ENCODE measurements around the gene ITGB1.
"Not testable (repeated sequence)": the region's sequence is repeated elsewhere in the genome, so short reads cannot be mapped to it uniquely, and the experiment has no call there.

Gene ITGB1

DNA sequence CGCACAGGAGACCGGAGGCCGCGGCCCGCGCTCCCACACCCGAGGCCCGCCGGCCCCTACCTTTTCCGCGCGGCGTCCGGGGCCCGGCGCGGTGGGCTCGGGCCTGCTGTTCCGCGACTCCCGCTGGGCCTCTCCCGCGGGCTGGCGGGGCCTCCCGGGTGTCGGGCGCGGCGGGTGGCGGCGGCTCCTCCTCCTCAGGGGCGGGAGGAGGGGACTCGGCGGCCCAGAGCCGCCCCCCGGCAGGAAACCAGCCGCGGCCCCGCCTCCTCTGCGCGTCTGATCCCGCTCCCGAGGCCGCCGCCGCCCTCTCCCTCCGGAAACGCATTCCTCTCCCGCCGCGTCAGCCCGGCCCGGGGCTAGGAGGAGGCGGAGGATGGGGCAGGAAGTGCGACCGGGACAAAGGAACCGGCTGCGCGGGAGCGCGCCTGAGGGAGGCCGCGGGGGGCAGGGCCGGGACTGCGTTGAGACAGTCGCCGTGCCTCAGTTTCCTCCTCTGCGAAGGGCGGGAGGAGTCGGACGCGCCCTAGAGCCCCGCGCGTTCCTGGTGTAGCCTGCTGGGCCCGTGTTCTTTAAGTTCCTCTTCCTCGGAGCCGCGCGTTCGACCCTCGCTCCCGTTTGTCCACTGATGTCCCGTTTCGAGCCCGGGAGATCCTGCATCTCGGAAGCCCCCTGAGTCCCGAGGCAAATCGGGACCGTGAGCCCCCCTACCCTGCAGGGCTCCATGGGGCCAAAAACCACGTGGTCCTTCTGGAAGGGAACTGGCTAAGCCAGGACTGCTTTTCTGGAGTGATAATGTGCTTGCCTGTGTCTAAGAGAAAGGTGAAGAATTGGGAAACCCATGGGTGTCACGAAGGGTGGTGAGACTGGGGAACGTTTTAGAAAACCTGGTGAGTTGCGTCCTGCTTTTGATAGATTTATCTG, at the start of gene ITGB1:
Gene ITGB1 (minus strand): TSS at position 146 of the 921 bp plus-strand sequence. CDS start 22,672 bp downstream, outside the sequence.
- peak; percentile 99 for DNase-seq

DNA sequence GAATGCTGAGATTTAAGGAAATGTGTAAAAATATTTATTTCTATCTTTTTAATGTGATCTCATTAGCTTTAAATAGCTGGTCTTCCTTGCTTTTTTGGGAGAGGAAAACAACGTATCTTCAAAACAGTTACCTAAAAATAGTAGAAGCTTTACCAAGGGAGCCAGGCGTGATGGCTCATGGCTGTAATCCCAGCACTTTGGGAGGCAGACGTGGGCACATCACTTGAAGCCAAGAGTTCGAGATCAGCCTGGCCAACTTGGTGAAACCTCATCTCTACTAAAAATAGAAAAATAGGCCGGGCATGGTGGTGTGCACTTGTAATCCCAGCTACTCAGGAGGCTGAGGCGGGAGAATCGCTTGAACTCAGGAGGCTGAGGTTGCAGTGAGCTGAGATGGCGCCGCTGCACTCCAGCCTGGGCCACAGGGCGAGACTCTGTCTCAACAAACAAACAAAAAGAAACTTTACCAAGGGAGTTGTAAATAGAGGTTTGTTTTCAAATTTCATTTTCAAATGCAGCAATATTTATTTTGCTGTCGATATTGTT, 48.4 kb upstream of the ITGB1 start:
- DNase-seq: peak; percentile 18

DNA sequence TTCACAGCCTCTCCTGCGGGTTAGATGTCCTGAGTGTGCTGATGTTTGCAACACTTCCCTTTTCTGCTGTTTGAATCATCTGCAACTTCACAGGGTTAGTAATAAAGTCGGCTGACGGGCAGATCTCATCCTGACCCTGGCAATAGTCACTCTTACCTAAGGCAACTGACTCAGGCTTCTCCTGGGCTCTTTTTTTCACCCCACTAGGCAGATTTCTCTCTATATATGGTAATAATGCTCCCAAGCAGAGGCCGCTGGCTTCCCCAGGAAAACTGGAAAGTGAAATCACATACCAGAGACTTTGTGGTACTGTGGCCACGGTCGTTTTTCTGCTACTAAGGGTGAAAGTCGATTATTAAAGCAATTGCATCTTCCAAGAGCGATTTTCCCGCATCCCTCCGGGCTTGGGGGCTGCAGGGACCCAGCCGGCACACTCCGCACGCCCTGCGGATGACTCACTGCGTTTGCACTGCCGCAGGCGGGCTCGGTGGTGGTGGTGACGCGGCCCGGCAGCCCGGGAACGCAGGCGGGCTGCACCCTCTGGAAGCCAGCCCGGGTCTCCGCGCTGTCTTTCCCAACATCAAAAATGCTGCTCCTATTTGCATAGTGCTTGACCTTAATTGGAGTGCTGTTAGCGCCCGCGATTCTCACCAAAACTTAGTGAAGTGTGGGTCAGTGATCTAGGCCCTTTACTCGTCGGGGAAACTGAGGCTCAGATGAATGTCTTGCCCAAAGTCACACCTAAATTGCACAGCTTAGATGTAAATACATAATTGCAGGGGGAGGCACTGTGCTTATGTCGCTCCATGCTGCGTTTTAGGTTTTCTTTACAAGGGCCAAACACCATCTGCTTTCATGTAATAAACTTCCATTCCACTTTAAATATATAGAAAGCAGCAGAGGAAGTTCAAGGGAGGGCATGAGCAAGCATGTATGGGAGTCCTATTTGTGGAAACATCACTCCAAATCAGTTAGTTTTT, 47.6 kb upstream of the ITGB1 start:
- DNase-seq: peak; percentile 98

DNA sequence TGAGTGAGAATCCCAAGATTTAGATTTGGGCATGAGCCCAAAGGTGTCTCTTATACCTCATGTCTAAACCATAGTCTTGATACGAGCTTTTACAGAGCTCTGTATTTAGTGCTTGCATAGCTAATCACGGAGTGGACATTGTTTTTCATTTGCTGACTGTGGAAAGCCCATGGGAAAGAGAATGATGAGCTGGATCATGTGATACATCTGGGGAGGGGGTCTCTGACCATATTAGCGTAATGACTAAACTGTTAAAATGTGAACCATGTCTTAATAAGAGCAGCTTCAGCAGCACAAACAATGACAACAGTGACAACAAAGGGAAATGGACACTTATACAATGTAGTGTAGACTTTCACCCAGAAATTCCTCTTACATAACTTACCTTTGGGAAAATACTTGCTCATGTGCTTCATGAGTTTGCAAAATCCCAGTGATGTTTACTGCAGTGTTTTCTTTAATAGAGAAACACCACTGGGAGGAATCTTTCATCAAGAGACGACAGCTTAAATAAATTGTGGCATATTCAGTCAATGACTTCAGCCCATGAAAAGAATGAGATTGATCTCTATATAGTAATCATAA, 44.0 kb upstream of the ITGB1 start:
- peak; percentile 40 for DNase-seq

DNA sequence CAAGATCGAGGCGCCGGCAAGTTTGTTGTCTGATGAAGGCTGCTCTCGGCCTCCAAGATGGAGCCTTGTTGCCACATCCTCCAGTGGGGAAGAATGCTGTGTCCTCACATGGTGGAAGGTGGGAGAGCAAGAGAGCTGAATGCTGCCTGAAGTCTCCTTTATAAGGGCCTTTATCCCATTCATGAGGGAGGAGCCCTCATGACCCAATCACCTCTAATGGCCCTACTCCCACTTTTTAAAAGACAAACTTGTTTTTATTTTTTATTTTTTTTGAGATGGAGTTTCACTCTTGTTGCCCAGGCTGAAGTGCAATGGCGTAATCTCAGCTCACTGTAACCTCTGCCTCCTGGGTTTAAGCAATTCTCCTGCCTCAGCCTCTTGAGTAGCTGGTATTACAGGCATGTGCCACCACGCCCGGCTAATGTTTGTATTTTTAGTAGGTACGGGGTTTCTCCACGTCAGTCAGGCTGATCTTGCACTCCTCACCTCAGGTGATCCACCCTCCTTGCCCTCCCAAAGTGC, 40.1 kb upstream of the ITGB1 start:
- not testable (repeated sequence) for DNase-seq

DNA sequence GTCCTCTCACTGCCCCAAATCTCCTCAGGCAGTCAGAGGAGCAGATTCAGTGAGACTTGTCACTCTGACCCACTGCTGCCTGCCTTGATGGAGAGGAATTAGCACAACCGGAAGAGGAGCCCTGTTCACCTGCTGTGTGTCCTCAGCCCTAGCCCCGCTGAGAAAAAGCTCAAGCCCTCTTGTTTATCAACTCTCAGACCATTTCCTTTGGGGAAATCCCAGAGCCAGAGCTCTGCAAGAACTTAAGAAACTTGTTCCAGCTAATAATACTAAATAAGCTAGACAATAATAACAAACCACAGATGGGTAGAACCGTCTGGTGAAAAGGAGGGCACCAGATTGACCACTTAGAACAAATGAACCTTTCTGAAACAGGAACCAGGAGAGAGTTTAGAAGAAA, 37.7 kb upstream of the ITGB1 start:
- DNase-seq: no peak

DNA sequence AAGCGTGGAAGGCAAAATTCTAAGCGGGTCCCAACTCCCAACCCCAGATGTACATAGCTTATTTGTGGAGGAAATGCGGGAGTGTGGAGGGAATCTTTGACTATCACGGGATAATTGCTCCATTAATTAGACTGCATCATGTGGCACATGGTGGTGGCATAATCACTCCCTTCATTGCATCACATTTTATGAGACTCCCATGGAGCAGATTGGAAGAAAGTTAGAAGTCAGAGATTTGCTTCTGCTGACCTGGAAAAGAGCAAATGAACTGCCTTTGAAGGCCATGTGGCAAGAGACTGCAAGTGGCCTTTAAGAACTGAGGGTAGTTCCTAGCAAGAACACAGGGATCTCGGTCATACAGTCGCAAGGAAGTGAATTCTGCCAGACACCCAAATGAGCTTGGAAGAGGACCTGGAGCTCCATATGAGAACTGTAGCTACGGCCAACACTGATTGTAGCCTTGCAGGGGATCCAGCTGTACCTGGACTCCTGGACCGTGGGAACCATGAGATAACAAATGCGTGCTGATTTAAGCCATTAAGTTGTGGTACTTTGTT, 37.1 kb upstream of the ITGB1 start:
- DNase-seq: no peak

DNA sequence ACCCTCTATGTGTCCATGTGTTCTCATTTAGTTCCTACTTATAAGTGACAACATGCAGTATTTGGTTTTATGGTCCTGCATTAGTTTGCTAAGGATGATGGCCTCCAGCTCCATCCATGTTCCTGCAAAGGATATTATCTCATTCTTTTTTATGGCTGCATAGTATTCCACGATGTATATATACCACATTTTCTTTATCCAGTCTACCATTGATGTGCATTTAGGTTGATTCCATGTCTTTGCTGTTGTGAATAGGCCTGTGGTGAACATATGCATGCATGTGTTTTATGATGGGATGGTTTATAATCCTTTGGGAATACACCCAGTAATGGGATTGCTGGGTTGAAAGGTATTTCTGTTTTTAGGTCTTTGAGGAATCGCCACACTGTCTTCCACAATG, 36.6 kb upstream of the ITGB1 start:
- not testable (repeated sequence) for DNase-seq

DNA sequence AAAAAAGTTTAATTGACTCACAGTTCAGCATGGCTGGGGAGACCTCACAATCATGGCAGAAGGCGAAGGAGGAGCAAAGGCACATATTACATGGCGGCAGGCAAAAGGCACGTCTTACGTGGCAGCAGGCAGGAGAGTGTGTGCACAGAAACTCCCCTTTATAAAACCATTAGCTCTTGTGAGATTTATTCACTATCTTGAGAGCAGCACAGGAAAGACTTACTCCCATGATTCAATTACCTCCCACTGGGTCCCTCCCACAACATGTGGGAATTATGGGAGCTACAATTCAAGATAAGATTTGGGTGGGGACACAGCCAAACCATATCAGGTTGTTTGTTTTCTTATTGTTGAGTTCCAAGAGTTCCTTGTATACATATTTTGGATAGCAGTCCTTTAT, 34.3 kb upstream of the ITGB1 start:
- DNase-seq: not testable (repeated sequence)

DNA sequence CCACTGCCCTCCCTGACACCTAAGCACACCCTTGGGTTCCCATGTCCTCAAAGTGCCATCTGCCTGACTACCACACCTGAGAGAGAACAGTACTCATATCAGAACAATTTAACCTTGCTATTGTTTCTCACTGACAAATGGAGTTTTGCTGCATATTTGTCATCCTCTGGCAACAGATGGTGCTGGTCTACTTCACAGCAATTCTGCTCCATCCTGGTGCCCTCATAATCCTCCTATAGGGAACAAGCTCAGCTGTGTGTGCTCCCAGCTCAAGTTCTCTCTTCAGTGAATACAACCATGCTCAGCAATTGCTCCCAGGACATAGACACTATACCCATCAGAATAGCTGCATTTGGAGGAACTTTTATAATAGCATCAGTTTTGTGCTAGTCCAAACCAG, 32.8 kb upstream of the ITGB1 start:
- DNase-seq: no peak

DNA sequence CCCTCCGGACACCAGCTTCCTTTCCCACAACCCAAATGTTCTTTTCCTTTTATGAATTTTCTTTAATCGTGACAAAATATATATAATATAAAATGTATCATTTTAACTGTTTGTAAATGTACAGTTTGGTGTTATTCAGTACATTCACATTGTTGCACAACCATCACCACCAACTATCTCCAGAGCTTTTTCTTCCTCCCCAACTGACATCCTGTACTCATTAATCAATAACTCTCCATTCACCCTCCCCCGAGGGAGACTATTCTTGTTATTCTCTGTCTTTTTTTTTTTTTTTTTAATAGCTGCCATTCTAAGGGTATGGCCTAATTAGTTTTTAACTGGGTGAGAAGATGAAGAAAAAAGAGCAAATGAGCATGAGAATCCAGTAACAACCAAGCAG, 30.6 kb upstream of the ITGB1 start:
- DNase-seq: peak; percentile 28

DNA sequence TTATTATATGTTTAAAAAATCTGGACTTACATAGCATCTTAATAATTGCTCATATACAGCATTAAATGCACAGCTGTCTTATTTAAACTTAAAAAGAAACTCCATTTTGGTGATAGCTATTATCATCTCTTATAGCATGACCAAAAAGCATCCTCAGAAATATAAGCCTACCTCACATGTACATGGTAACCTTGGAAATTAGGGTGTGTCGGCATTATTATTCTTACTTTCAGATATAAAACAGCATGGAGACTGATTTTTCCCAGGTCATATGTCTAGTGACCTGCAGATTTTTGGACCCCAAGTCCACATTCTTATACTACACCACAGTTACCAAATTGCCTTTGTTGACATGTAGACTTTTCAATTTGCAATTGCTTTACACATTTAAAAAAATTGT, 29.1 kb upstream of the ITGB1 start:
- DNase-seq: no peak

DNA sequence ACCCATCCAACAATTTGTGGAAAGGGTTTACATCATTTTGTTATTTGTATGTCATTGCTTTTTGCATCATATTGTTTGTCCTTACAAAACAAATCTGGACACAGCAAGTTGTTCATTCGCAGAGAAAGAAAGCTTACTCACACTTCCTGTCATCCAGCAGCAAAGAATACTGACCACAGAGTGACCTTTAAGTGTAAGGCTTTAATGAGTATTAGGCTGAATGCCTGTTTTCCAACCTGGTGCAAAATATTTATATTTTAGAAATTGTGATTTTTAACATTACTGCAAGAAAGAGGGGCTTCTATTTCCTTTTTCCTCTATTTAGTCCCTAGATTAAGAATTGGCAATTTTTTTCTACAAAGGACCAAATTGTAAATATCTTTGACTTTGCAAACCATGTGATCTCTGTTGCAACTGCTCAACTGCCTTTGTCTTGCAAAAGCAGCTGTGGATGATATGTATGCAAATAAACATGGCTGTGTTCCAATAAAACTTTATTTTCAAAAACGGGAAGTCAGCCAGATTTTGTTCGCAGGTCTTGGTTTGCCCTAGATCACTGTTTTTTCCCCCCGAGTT, 27.8 kb upstream of the ITGB1 start:
- peak; percentile 67 for DNase-seq

DNA sequence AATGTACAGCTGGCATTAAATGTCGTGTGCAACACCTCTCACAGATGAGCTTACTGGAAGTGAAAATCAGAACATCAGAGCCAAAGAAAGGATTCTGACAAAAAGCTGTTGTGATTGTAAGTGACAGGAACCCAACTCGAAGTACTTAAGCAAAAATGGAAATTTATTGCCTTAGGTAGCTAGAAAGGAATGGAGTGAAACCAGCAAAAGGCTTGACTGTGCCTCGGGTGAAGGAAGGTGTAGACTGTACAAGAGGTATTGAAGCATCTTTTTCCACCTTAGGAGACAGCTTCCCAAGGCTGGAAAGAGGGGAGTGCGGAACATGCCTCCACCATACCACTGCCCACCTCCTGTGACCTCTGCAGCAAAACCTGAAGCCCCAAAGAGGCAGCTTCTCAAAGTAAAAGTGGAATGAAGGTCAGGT, 27.3 kb upstream of the ITGB1 start:
- DNase-seq: peak; percentile 6

DNA sequence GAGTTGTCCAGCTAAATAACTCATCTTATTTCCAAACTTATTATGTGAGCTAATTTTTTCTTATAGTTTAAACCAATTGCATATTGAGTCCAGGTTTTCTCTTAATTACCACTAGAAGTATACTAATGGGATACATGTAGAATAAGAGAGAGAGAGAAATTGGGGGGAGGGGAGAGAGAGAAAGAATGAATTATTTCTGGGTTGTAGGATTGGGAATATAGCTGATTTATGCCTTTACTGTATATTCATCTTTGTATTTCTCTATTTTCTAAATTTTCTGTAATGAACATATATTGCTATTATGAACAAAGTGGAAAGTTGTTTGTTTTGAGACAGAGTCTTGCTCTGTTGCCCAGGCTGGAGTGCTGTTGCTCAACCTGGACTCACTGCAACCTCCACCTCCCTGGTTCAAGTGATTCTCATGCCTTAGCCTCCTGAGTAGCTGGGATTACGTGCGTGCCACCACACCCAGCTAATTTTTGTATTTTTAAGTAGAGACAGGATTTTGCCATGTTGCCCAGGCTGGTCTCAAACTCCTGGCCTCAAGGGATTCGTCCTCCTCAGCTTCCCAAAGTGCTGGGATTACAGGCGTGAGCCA, 26.1 kb upstream of the ITGB1 start:
- DNase-seq: no peak

DNA sequence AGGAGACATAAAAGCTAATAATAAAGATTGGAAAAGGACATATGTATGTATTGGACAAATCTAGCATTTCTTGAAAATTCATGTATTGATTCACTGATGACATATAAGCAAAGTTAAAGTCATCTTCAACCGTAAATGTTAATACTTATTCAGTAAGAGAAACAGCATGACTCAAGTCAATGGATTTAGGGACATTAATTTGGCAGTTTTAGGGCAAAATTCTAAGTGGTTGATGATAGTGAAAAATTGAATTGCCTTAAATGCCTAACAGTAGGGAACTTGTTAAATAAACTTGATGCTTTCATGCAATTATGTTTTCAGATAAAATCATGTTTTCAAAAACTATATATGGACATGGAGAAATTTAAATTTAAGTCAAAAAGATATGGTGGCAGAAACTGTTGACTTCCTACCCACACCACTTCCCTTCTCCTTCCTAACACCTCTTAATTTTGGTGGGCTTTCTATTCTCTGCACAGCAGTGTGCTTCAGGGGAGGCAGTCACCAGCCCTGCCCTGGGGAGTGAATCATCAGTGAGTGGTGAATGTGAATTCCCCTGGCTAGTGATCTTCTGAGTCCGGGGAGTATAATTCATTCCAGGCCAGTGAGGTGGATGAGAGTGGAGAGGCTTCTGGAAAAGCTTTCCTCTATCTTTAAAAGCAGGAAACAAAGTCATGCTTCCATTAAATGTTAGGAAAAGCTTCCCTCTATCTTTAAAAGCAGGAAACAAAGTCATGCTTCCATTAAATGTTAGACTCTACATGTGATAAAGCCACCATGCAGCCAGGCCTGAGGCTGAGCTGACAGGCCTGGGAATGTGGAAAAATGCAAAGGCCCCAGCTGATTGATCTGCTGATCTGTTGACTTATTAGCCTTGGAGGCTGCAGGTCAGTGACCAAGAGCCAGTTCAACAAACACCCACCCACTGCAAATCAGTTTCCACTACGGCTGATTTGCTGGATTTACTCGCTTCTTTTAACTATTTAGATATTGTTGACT, 25.2 kb upstream of the ITGB1 start:
- DNase-seq: peak; percentile 97

DNA sequence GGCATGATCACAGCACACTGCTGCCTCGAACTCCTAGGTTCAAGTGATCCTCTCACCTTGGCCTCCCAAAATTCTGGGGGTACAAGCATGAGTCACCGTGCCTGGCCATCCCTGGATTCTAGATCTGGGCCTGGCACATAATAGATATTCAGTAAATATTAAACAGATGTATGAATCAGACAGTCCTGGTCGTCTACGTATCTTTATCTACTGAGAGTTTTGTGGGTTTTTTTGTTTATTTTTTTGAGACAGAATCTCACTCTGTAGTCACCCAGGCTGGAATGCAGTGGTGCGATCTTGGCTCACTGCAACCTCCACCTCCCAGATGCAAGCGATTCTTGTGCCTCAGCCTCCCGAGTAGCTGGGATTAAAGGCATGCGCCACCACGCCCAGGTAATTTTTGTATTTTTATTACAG, 24.3 kb upstream of the ITGB1 start:
- DNase-seq: peak; percentile 94

DNA sequence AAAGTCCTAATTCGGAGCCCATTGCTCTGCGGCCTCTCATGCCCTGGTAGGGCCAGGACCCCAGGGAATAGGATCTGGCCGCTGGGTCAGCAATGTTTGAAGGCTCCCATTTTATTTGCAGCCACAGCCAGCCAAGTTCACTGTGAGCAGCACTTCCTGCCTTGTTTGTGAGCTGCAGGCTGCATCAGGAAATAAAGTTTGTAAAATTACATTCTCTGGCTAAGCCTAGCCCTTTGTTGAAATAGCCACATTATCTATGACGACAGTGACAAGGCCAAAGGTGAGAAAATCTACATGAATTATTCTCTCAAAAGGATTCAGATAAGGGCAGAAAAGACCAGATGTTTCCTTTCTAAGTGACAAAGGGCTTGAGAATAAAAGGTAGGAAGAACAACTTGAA, 23.7 kb upstream of the ITGB1 start:
- peak; percentile 46 for DNase-seq

DNA sequence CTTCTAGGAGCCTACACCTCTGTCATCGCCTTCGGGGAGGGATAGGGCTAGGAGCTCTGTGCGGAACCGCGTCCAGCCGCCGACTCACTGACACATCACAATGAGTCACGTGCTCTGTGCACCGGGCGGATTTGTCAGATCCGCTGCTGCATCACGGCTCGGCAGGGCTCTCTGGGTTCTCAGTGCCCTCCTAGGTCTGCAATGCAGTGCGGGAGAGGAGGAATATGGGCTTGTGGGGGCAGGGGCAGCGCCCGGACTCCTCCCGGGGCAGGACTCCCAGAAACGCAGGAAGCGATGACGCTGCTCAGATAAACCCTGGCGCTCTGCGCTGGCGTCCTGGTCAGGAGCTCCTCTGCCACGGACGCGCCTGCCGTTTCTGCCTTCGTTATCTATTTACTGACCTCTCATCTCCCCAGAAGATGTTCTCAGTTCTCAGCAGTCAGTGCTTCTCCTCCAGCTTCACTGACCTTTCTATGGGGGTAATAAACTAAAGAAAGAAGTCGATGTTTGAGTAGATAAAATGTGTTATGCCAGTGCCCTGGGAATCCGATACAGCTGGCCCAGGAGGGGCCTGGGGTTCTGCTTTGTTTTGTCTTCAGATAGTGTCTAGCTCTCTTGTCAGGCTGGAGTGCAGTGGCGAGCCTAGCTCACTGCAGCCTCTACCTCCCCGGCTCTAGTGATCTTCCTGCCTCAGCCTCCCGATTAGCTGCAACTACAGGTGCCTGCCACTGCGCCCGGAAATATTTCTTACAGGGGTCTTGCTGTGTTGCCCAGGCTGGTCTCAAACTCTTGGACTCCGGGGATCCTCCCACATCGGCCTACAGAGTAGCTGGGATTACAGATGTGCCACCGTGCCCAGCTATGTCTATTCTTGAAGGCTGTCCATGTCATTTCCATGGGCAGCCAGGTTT, 22.8 kb upstream of the ITGB1 start:
- DNase-seq: peak; percentile 99
